Liver (tissue), 3 donors: Measurements from ENCODE around the gene SIK2.

Experiments
- ATF3 ChIP-seq: IDR thresholded peaks from 2 replicates; pipeline ENCODE4 v1.6.1; 2016; ENCODE audit warnings: antibody characterized with exemption
- CTCF ChIP-seq: fragments of 150-350 bp; IDR thresholded peaks from 2 replicates; pipeline ENCODE4 v1.5.1; 2017; ENCODE audit warnings: improper control_type of control experiment, low read depth, low read length; ENCODE audit not compliant: missing input control
- HNF4G ChIP-seq: IDR thresholded peaks from 2 replicates; pipeline ENCODE4 v1.6.1; 2016; ENCODE audit warnings: antibody characterized with exemption
- JUND ChIP-seq, 2 donors: IDR thresholded peaks; 2 replicates each; pipeline ENCODE4 v1.6.1; 2016; ENCODE audit warnings: antibody characterized with exemption in 2 of 2
- NR2F2 ChIP-seq: IDR thresholded peaks from 2 replicates; pipeline ENCODE4 v1.6.1; 2016; ENCODE audit warnings: antibody characterized with exemption
- RAD21 ChIP-seq, 2 donors: IDR thresholded peaks; 2 replicates each; pipeline ENCODE4 v1.6.1; 2016; ENCODE audit warnings: antibody characterized with exemption in 2 of 2, mild to moderate bottlenecking in 2 of 2
- SP1 ChIP-seq: IDR thresholded peaks from 2 replicates; pipeline ENCODE4 v1.6.1; 2018; ENCODE audit warnings: antibody characterized with exemption, mild to moderate bottlenecking
- TAF1 ChIP-seq: conservative IDR thresholded peaks from 2 replicates; pipeline ENCODE4 v1.6.1; 2016; ENCODE audit warnings: antibody characterized with exemption, mild to moderate bottlenecking
- YY1 ChIP-seq: IDR thresholded peaks from 2 replicates; pipeline ENCODE4 v1.6.1; 2016; ENCODE audit warnings: antibody characterized with exemption, mild to moderate bottlenecking
- ZBTB33 ChIP-seq: IDR thresholded peaks from 2 replicates; pipeline ENCODE4 v1.6.1; 2016; ENCODE audit warnings: antibody characterized with exemption
- TF ChIP-seq, protein P1 (sequence below): IDR thresholded peaks from 2 replicates; pipeline ENCODE4 v1.6.1; 2016; ENCODE audit warnings: antibody characterized with exemption, mild to moderate bottlenecking
- TF ChIP-seq, protein P2 (sequence below): IDR thresholded peaks from 2 replicates; pipeline ENCODE4 v1.6.1; 2016; ENCODE audit warnings: antibody characterized with exemption
- donor health status: healthy.
- donor health status: healthy.

DNA sequence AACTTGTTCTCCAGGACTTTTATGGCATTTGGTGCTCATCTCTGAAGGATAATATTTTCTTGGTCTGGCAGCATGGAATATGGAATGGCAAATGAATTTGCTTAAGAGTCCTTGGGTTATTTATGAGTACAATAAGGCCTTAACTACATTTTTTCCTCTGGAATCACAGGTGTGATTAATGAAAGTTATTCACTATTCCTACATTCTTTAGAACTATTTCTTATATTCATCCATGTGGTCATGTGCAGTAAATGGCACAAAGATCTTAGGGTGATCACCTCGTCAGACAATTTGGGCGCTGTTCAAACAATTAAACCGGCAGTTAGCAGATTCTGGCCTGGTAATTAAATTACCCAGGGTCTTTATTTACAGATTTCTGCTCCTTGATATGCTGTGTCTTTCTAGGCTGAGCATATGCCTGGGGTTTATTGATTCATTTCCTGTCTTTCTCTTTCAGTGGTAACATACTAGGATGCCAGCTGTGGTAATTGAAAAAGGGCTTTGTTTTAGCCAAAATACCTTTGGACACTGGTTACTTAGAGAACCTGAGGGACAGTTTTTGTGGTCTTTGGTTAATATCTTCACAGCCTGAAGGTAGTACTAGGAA, 31.6 kb downstream of the SIK2 start:
- TF ChIP-seq, protein P1, sequence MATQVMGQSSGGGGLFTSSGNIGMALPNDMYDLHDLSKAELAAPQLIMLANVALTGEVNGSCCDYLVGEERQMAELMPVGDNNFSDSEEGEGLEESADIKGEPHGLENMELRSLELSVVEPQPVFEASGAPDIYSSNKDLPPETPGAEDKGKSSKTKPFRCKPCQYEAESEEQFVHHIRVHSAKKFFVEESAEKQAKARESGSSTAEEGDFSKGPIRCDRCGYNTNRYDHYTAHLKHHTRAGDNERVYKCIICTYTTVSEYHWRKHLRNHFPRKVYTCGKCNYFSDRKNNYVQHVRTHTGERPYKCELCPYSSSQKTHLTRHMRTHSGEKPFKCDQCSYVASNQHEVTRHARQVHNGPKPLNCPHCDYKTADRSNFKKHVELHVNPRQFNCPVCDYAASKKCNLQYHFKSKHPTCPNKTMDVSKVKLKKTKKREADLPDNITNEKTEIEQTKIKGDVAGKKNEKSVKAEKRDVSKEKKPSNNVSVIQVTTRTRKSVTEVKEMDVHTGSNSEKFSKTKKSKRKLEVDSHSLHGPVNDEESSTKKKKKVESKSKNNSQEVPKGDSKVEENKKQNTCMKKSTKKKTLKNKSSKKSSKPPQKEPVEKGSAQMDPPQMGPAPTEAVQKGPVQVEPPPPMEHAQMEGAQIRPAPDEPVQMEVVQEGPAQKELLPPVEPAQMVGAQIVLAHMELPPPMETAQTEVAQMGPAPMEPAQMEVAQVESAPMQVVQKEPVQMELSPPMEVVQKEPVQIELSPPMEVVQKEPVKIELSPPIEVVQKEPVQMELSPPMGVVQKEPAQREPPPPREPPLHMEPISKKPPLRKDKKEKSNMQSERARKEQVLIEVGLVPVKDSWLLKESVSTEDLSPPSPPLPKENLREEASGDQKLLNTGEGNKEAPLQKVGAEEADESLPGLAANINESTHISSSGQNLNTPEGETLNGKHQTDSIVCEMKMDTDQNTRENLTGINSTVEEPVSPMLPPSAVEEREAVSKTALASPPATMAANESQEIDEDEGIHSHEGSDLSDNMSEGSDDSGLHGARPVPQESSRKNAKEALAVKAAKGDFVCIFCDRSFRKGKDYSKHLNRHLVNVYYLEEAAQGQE, result no peak
- TF ChIP-seq CTCF (no peak), JUND (IDR thresholded peaks at IDR 0.05) (no peak), RAD21 (IDR thresholded peaks at IDR 0.05) (no peak), YY1 (no peak), TAF1 (no peak), ATF3 (no peak), ZBTB33 (no peak), SP1 (no peak), NR2F2 (no peak), HNF4G (no peak)
- TF ChIP-seq, protein P2, sequence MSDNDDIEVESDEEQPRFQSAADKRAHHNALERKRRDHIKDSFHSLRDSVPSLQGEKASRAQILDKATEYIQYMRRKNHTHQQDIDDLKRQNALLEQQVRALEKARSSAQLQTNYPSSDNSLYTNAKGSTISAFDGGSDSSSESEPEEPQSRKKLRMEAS, result no peak
